Skeletal muscle cell (primary cell): ENCODE measurements around the gene NCCRP1.
"Not testable (repeated sequence)": the region's sequence is repeated elsewhere in the genome, so short reads cannot be mapped to it uniquely, and the experiment has no call there.

Experiments
- DNase-seq: peaks from one replicate; pipeline ENCODE4 v3.0.0-alpha.2; 2010; ENCODE audit warnings: low read depth
- H3K4me3 ChIP-seq: 2 replicates; pipeline ENCODE4 v1.5.1; 2011; ENCODE audit warnings: low read depth, mild to moderate bottlenecking, control low read depth, low read length, moderate library complexity

Gene NCCRP1

DNA sequence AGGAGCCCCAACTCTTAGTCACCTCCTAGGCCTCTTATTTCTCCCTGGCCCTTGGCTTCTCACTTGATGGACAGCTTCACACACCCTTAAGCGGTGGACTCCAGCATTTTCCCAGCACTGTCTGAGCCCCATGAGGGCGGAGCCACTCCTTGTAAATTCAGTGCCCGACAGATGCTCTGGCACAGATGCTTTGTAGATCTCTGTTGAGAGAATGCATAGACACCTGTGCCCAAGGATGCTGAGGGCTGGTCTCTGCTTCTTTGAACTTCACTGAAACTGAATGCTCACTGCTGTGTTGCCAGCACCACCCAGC, 4.0 kb downstream of the NCCRP1 start:
- DNase-seq = no peak
- H3K4me3 ChIP-seq = no peak overlapping the region

DNA sequence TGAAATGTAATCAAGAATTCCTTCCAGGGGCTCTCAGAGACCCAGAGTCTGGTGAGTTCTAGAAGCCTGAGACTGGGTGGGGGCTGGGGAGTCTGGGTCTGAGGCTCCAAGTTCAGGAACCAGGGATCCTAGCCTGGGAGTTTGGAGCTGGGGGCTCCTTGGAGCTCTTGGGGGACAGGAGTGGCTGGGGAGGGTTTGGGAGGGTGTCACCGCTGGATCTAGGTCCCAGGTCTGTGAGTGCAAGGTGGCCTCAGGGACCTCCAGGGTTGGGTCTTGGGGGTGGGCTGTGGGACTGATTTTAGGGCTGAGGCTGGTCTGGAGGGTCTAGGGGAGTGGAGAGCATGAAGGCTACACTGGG, 6.2 kb downstream of the NCCRP1 start:
- DNase-seq = no peak
- no peak overlapping the region for H3K4me3 ChIP-seq

DNA sequence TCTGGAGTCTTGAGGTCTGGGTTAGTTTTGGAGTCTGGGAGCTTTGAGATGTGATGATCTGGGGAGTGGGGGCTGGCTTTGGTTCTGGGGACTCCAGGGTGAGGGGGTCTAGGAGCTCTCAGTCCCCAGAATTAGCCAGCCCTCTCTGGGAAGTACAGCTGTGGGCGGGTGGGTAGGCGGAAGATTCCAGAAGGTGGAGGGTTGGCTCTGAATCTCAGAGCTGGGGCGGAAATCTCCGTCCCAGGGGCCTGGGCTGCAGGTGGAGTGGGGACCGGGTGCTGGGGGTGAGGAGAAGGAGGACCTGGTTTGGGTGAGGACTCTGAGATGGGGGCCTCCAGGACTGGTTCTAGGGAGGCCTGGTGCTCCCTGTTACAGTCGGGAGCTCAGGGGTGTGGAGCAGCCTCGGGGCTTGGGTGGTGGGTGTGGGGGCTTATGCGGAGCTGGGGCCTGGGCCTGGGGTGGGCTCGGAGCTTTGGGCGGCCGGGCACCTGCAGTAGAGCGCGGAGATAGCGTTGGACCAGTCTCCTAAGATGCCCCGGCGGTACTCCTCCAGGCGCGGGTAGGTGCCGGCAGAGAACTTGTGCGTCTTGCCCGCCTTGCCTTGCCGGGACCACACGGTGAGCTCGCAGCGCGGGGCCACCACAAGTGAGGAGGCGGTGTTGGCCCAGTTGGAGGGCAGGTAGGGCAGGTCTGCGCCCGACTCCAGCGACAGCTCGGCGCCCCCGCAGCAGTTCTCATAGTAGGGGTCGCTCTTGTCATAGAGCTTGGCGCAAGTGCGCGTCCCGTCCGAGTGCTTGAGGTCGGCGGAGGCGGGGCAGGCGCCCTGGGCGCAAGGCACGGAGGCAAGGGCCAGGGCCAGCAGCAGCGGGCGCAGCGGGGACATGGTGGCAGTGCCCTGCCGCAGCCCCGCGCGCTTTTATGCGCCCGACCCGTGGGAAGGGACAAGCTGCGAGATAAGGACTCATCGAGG, 6.9 kb downstream of the NCCRP1 start, which contains the start of gene SYCN:
SYCN (minus strand) TSS at position 892 of the 970 bp plus-strand sequence; CDS start at position 883, 9 bp downstream.
- no peak for DNase-seq
- H3K4me3 ChIP-seq = no peak within 1 kb of the TSS

DNA sequence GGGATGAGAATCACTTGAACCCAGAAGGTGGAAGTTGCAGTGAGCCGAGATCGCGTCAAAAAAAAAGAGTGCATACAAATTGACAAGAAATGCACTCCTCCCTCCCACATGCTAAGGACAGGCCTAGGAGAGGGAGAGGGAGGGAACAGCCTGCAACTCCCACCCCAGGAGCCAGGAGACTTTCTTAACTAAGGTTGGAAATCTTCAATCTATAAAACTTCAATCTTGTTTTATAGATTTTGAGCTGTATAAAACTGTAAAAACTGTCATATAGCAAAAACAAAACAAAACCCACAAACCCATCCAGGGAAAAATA, 8.6 kb downstream of the NCCRP1 start:
- DNase-seq = no peak
- H3K4me3 ChIP-seq = no peak overlapping the region

DNA sequence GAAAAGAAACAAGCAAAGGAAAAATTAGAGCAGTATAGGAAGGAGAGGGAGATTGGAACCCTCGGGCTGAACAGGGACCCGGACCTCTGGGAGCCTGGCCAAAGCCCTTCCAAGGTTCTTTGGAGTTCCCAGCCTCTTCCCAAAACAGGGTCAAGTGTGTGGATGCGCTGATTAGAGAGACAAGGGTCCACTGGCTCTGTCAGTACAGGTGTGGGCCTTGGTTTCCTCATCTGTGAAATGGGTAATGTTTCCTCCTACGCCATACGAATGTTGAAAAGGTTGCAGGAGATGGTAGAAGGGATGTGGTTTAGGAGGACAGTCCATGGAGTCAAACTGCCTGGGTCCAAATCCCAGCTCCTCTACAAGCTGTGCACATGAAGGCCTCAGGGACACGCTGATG, 9.4 kb downstream of the NCCRP1 start:
- DNase-seq = no peak
- no peak overlapping the region for H3K4me3 ChIP-seq

DNA sequence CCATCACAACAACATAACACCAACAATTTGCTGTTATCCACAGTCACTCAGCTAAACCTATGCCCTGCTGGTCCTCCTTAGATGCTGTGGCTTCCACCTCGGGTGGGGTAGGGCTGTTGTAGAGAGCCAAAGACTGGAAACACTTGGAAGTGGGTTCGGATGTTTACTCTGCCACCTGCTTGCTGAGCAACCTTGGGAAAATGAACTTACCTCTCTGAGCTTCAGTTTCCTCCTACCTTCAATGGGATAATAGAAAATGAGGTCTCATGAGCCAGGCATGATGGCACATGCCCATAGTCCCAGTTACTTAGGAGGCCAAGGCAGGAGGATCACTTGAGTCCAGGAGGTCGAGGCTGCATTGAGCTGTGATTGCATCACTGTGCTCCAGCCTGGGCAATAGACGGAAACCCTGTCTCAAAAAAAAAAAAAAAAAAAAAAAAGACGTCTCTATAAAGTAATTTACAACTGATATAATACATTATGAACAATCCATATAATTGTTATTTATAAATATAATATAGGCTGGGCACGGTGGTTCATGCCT, 10.6 kb downstream of the NCCRP1 start:
- no peak overlapping the region for H3K4me3 ChIP-seq
- no peak for DNase-seq

DNA sequence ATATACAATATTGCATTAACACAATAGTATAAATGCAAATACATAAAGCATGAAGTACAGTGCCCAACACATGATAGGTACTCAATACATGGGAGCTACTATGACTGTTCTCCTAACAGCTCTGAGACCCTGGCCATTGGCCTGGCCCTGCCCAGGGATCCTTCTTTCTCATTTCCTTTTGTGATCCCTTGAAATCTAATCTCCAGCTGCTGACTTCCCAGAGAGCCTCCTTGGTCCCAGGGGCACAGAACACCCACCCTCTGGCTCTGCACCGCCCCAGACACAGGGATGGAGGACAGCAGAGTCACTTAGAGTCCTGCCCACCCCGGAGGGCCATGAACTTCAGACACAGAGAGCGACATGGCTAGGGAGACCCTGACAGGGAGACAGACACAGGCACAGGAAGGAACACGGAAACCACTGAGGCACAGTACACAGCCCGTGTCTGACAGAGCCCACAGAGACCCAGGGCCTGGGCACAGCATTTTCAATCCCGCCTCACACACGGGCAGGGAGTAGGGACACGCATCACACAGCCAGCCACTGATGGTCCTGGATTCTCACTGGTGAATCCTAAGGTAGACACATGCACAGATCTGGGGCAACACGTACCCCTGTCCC, 11.5 kb downstream of the NCCRP1 start:
- no peak overlapping the region for H3K4me3 ChIP-seq
- no peak for DNase-seq

DNA sequence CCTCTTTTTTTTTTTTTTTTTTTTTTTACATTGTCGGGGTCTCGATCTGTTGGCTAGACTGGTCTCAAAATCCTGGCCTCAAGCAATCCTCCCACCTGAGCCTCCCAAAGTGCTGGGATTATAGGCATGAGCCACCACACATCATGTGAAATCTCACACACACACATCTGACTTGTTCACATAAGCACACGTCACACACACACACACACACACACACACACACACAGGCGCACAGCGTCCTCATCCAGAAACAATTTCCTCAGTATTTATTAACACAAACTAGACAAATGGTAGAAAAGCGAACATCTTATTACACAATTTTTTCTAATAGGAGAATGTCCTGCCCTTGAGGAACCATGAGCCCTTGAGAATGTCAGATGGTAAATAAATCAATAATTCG, 12.4 kb downstream of the NCCRP1 start:
- H3K4me3 ChIP-seq = no peak overlapping the region
- no peak for DNase-seq

DNA sequence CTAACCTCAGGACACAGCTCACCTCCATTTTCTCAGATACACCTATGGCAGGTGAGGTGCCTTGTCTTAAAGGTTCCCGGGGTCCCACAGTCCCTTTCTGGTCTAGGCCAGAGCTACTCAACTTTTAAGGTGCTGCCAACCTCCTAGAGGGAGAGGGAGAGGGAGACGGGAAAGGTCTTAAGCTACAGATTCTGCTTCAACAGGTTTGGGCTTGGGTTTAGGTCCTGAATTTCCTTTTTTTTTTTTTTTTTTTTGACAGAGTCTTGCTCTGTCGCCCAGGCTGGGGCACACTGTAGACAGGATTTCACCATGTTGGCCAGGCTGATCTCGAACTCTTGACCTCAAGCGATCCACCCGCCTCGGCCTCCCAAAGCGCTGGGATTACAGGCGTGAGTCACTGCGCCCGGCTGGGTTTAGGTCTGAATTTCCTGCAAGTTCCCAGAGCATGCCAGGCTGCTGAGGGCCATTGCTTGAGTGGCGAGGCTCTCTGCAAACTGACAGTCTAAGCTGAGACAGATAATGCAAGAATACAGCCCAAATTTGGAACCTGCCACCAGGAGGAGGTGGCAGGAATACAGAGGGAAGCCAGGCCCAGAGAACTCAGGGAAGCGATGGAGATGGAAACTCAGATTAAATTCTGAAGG, 15.1 kb downstream of the NCCRP1 start:
- DNase-seq = no peak
- no peak overlapping the region for H3K4me3 ChIP-seq

DNA sequence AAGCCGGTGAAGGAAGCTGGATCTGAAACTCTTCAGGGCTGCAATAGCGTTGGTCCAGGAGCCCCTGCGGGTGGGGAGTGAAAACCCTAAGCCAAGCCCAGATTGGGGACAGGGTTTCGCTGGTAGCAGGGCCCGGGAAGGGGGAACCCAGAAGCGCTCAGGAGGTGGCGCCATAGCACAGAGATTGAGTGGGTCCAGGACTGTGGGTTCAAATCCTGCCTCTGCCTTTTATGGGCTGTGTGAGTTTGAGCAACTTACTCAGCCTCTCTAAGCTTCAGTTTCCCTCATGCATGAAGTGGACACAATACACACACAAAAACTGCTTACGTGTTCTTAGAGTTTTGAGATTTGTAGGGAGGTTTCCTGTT, 15.6 kb downstream of the NCCRP1 start:
- no peak overlapping the region for H3K4me3 ChIP-seq
- no peak for DNase-seq

DNA sequence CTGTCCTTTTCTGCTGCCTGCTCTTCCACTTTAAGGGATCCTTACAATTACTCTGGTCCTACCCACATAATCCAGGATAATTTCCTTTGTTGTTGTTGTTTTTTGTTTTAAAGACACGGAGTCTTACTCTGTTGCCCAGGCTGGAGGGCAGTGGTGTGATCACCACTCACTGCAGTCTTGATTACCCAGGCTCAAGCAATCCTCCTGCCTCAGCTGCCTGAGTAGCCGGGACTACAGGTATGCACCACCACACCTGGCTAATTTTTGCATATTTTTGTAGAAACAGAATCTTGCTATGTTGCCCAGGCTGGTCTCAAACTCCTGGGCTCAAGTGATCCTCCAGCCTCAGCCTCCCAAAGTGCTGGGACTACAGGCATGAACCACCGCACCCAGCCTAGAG, 18.6 kb downstream of the NCCRP1 start:
- H3K4me3 ChIP-seq, DNase-seq: not testable (repeated sequence)

DNA sequence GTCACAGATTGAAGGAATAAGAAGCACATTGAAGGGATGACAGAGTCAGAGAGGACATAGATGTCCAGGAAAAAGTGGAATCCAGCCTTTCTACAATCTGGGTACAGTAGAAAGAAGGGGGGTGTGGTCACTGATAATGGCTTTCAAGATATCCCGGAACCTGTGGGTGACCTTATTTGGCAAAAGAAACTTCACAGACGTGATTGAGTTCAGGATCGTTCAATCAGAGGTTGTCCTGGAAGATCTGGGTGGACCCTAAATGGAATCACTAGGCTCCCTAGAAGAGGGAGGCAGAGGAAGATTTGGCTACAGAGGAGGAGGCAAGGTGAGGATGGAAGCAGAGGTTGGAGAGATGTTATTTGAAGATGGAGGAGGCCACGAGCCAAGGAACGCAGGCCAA, 20.3 kb downstream of the NCCRP1 start:
- no peak overlapping the region for H3K4me3 ChIP-seq
- no peak for DNase-seq

DNA sequence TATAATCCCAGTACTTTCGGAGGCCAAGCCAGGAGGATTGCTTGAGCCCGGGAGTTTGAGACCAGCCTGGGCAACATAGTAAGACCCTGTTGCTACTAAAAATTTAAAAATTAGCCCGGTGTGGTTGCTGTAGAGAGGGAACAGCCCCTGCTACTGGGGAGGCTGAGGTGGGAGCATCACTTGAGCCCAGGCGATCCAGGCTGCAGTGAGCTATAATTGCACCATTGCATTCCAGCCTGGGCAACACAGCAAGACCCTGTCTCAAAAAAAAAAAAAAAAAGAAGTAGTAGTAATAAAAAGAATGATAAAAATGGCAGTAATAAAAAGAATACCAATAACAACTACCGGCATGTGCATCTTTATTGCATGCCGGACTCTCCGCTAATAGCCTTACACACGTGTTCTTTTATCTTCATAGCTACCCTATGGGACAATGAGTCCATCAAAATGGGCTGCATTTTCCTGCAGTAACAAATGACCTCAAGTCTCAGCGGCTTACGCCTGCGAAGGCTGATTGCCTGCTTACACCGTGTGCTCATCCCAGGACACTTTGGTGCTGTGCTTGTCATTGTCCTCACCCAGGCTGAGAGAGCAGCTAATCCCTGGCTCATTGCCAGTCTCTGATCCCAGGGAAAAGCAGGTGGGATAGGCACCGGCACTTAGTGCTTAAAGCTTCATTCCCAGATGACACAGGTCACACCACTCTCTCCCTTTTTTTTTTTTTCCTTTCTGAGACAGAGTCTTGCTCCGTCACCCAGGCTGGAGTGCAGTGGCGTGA, 21.7 kb downstream of the NCCRP1 start:
- H3K4me3 ChIP-seq = no peak overlapping the region
- DNase-seq = no peak

DNA sequence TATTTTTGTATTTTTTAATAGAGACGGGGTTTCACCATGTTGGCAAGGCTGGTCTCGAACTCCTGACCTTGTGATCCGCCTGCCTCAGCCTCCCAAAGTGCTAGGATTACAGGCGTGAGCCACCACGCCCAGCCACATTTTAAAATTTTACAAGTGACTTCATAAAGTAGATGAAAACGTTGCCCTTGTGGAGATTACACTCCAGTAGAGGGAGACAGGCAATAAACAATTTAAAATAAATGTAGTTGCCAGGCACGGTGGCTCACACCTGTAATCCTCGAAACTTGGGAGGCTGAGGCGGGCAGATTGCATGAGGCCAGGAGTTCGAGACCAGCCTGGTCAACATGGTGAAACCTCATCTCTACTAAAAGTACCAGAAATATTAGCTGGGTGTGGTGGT, 22.3 kb downstream of the NCCRP1 start:
- H3K4me3 ChIP-seq, DNase-seq: not testable (repeated sequence)

DNA sequence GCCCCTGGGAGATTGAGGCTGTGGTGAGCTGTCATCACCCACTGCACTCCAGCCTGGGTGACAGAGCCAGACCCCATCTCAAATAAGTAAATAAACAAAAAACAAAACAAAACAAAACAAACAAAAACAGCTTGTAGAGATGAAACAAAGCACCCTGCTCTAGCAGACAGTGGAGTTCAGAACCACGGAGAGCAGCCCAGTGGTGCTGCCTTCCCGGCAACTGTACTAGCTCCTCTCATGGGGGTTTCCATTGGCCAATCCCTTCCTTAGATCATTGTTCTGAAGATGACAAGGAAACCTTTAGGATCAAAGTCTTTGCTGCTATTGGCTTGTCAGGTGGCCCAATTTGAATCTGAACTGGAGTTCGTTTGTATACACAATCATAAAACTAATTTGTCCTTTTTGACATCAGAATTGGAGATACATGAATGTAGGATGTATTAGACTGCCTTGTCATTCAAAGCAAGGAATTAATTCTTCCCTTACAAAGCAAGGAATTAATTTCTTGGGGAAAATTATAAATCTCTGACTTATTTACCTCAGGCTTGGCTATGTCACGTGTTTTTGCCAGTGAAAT, 27.0 kb downstream of the NCCRP1 start:
- H3K4me3 ChIP-seq = no peak overlapping the region
- DNase-seq = no peak

DNA sequence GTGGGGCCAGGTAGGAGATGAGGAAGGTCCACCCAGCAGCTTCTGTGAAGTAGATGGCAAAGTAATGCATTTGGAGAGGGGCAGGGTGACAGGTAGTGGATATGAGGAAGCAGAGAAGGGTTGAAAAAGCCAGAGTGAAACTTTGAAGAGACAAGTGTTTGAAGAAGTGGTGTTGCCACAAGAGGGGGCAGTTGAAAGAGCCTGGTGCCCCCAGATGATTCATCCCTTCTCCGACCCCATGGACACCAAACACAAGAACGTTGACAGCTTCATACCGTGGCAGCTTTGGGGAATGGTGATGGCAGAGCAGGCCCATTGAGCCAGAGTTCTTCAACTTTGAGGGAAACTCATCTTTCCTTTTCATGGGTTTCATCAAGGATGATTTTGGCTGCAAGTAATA, 28.1 kb downstream of the NCCRP1 start:
- no peak overlapping the region for H3K4me3 ChIP-seq
- DNase-seq = no peak

DNA sequence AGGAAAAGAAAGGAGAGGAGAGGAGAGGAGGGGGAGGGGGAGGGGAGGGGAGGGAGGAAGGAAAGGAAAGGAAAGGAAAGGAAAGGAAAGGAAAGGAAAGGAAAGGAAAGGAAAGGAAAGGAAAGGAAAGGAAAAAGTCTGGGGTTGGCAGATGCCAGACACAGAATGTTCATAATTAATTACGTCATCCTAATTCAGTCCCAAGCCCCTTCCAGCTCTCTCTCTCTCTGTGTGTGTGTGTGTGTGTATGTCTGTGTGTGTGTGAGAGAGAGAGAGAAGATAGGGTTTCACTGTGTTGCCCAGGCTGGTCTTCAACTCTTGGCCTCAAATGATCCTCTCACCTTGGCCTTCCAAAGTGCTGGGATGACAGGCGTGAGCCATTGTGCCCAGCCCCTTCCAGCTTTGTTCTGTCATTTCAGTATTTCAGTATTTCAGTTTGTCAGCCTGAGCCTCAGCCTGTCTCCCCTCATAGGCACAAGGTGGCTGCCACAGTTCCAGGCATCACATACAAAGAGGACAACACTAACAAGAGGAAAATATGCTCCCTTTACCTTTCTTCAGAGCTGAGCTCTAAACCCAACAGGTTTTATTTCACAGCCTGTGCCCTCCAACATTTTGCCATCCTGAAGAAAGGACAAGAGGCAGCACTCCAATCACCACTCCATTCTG, 33.5 kb downstream of the NCCRP1 start:
- H3K4me3 ChIP-seq = no peak overlapping the region
- DNase-seq = no peak

DNA sequence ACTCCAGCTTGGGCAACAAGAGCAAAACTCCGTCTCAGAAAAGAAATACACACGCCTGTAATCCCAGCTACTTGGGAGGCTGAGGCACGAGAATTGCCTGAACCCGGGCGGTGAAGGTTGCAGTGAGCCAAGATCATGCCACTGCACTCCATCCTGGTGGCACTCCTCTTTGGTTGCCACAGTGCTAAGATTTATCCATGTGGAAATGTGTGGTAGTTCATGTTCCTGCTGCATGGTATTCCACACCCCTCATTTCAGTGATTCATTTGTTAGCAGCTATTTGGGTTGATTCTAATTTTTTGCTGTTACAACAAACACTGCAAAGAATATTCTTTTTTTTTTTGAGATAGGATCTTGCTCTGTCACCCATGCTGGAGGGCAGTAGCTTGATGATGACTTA, 35.9 kb downstream of the NCCRP1 start:
- DNase-seq = no peak
- H3K4me3 ChIP-seq = no peak overlapping the region

DNA sequence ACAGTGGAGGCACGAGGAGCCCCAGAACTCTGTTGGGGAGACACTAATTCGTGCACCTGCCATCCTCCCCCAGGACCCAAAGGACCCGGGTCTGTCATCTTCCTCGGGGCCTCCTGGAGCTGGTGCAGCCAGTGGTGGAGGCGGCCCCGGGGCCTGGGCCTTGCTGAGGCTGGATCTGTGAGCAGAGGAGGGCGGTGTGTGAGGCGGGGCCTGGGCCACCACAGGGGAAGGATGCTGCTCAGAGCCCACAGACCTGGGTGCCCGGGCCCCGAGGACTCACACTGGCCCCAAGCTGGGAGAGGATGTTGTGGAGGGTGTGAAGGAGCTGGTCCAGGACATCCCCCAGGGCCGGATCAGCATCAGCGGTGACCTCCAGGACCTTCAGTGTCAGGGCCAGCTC, 39.8 kb downstream of the NCCRP1 start:
- no peak overlapping the region for H3K4me3 ChIP-seq
- no peak for DNase-seq
